Thoracic aorta (tissue), 2 donors: Measurements from ENCODE around the gene ABLIM1. TPM values are rescaled to one million over a fixed set of nuclear protein-coding genes. Genes with fewer than 3 reads are reported as not detected.

Experiments
- ATAC-seq: fragments of 150-250 bp; one replicate; pipeline ENCODE4 v1.8.0; 2017; ENCODE audit warnings: low read depth; ENCODE audit not compliant: insufficient number of reproducible peaks, low FRiP score
- DNase-seq: peaks from one replicate; pipeline ENCODE4 v3.0.0-alpha.2; 2020; ENCODE audit warnings: low spot score
- H3K27ac ChIP-seq, 2 donors: fragments of 200-600 bp; sonication (generic); 1 replicate in 1 of 2; 2 replicates in 1 of 2; pipeline ENCODE4 v1.5.1; 2016; ENCODE audit warnings: mild to moderate bottlenecking in 2 of 2, moderate library complexity in 2 of 2
- H3K27me3 ChIP-seq: fragments of 200-600 bp; sonication (generic); replicated peaks from 2 replicates; pipeline ENCODE4 v1.6.0; 2016; ENCODE audit warnings: mild to moderate bottlenecking; ENCODE audit not compliant: insufficient read depth
- H3K36me3 ChIP-seq: fragments of 200-600 bp; sonication (generic); one replicate; pipeline ENCODE4 v1.5.1; 2016
- H3K4me1 ChIP-seq, 2 donors: fragments of 200-600 bp; sonication (generic); 1 replicate in 1 of 2; 2 replicates in 1 of 2; pipeline versions ENCODE4 v1.5.1 to v1.6.0; 2016; ENCODE audit warnings: low read depth in 2 of 2, mild to moderate bottlenecking in 1 of 2; ENCODE audit not compliant: control insufficient read depth in 1 of 2
- H3K4me3 ChIP-seq: fragments of 200-600 bp; sonication (generic); 2 replicates; pipeline ENCODE4 v1.5.1; 2016; ENCODE audit warnings: mild to moderate bottlenecking
- H3K9me3 ChIP-seq: fragments of 200-600 bp; sonication (generic); 2 replicates; pipeline ENCODE4 v1.5.1; 2016
- total RNA-seq, 2 donors: library from RNA; depleted of rRNA; stranded (reverse); fragments of >200 nt; gene quantifications; one replicate each; pipeline versions ENCODE4 v1.1.0 to v1.2.3, GENCODE V29; 2016
- TF ChIP-seq, protein P1 (sequence below): fragments of 200-600 bp; sonication (generic); IDR thresholded peaks from one replicate; pipeline ENCODE4 v1.5.1; 2019; ENCODE audit warnings: antibody characterized with exemption

Gene ABLIM1
- total RNA-seq, 2 donors from 2014 or later, result 47.5 to 111 TPM

DNA sequence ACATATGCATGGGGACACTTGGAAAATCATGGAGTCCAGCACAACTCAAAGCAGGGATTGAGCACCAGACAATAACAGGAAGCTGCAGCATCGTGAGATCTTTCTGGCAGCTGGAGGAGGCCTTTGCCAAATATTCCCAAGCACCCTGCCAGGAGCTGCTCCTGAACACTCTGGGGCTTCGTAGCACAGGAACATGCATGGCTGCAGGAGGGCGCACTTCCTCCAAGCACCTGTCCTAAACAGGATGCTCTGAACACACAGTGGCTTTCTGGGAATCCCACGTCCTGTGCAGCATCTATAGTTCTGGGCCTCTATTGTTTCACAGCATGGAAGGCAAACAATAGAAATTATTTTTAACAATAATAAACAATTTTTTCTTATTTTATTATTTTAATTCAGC, 4.1 kb downstream of the ABLIM1 start:
- no peaks in the 10 kb centered on the region for H3K9me3 ChIP-seq
- no peaks in the 10 kb centered on the region for H3K4me1 ChIP-seq
- H3K4me3 ChIP-seq, result no peak overlapping the region
- no peak overlapping the region for H3K27ac ChIP-seq
- DNase-seq (no peak), ATAC-seq (no peak)
- no peaks in the 10 kb centered on the region for H3K36me3 ChIP-seq
- no peaks in the 10 kb centered on the region for H3K27me3 ChIP-seq
- TF ChIP-seq, protein P1, sequence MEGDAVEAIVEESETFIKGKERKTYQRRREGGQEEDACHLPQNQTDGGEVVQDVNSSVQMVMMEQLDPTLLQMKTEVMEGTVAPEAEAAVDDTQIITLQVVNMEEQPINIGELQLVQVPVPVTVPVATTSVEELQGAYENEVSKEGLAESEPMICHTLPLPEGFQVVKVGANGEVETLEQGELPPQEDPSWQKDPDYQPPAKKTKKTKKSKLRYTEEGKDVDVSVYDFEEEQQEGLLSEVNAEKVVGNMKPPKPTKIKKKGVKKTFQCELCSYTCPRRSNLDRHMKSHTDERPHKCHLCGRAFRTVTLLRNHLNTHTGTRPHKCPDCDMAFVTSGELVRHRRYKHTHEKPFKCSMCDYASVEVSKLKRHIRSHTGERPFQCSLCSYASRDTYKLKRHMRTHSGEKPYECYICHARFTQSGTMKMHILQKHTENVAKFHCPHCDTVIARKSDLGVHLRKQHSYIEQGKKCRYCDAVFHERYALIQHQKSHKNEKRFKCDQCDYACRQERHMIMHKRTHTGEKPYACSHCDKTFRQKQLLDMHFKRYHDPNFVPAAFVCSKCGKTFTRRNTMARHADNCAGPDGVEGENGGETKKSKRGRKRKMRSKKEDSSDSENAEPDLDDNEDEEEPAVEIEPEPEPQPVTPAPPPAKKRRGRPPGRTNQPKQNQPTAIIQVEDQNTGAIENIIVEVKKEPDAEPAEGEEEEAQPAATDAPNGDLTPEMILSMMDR, result no peak

DNA sequence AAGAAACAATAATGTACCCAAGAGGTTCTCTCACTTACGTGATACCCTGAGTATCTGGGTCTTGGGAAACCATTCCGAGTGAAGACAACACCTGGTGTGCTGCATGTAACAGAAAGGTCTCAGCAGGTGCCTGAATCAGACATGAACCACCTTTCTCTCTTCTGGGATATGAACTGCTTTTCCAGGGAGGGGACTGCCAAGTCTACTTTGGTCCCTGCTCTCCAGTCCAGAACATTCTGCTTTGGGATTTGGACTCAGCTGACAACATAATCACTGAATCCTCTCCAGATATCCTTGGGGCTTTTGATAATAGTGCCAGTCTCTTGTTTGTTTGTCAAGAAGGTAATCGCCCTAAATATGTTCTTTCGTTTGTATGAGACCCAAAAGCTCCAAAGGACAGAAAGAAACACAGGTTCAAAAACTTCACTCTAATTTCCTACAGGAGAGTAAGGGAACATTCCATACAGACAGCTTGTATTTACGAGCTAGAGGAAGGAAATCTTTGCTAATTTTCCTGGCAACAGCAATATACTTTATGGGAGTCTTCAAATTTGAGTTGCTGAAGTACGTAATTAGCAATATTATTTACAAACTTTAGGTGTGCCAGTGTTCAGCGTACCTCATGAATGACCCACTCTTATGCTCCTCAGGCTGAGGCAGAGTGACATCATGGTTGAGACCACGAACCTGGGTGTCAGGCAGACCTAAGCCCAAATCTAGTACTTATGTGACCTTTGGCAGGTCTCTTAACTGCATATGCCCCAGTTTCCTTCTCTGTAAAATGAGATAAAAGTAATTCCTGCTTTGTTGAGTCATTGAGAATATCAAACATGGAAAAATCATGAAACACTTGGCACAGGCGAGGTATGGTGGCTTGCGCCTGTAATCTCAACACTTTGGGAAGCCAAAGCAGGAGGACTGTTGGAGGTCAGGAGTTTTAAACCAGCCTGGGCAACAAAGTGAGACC, 5.4 kb downstream of the ABLIM1 start:
- H3K9me3 ChIP-seq, result no peaks in the 10 kb centered on the region
- ATAC-seq (no peak), DNase-seq (no peak)
- no peaks in the 10 kb centered on the region for H3K36me3 ChIP-seq
- no peaks in the 10 kb centered on the region for H3K4me1 ChIP-seq
- no peak overlapping the region for H3K4me3 ChIP-seq
- H3K27ac ChIP-seq, result no peak overlapping the region
- TF ChIP-seq, protein P1, result no peak
- no peaks in the 10 kb centered on the region for H3K27me3 ChIP-seq

DNA sequence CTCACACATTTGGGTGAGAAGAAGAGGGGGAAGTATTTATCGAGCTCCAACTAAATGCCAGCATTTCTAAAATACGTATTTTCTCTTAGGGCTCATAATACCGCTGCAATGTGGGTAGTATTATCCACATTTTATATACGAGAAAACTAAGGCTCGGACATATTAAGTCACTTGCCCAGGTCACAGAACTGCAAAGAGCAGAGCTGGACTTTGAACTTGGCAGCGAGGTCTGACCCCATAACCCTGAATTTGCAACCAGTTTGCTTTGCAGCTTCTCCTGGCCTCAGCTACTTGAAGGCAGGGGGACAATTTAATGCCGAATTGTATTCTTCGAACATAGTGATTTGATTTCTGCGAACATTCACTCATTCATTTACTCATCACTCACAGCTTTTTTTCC, 7.2 kb downstream of the ABLIM1 start:
- no peak overlapping the region for H3K4me3 ChIP-seq
- H3K4me1 ChIP-seq, result no peaks in the 10 kb centered on the region
- no peak for DNase-seq
- no peak overlapping the region for H3K27ac ChIP-seq
- TF ChIP-seq, protein P1, result no peak
- H3K36me3 ChIP-seq, result no peaks in the 10 kb centered on the region
- no peak for ATAC-seq
- no peaks in the 10 kb centered on the region for H3K27me3 ChIP-seq
- H3K9me3 ChIP-seq, result no peaks in the 10 kb centered on the region

DNA sequence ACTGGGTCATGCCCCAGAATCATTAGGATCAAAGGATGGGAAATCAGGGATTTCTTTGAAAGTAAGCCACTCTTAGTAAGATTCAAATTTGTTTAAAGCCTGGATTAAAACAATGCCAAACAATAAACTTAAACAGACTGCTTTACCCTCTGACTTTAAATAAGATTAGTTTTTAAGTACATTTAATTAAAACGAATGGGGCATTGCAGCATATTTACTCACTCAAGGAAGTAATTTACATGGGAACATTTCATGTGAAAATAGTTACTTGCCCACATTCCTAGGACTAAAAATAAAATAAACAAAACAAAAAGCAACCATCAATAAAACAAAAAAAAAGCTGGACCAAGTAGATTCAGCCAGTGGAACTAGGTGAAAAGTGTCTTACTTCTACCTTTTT, 7.8 kb downstream of the ABLIM1 start:
- TF ChIP-seq, protein P1, result no peak
- Histone ChIP-seq H3K4me1 (no peaks in the 10 kb centered on the region), H3K27ac (no peak overlapping the region), H3K9me3 (no peaks in the 10 kb centered on the region), H3K36me3 (no peaks in the 10 kb centered on the region), H3K4me3 (no peak overlapping the region), H3K27me3 (no peaks in the 10 kb centered on the region)
- DNase-seq (no peak), ATAC-seq (no peak)

GRCh38 chr10:114649217-114649903, 8.7 kb downstream of the ABLIM1 start:
- H3K27ac ChIP-seq, result no peak overlapping the region
- ATAC-seq, result no peak

More at GRCh38 chr10:114649217-114649903, 8.7 kb downstream of the ABLIM1 start:
- no peak overlapping the region for H3K4me3 ChIP-seq
- H3K27me3 ChIP-seq, result no peaks in the 10 kb centered on the region
- no peaks in the 10 kb centered on the region for H3K4me1 ChIP-seq
- no peaks in the 10 kb centered on the region for H3K36me3 ChIP-seq
- TF ChIP-seq, protein P1, result no peak
- no peaks in the 10 kb centered on the region for H3K9me3 ChIP-seq
- DNase-seq, result no peak
